Hepatocyte (in vitro differentiated cells): Measurements from ENCODE around the gene CREBBP.

Source experiments
- CTCF ChIP-seq: fragments of 200-600 bp; sonication (generic); IDR thresholded peaks from 2 replicates; pipeline ENCODE4 v1.5.1; 2016; ENCODE audit warnings: antibody characterized with exemption, mild to moderate bottlenecking; ENCODE audit not compliant: poor library complexity
- EZH2 ChIP-seq: fragments of 200-600 bp; sonication (generic); IDR thresholded peaks from 2 replicates; pipeline ENCODE4 v1.6.1; 2016; ENCODE audit warnings: antibody characterized with exemption, mild to moderate bottlenecking, borderline replicate concordance
- EZH2phosphoT487 ChIP-seq: fragments of 200-600 bp; sonication (generic); IDR thresholded peaks from one replicate; pipeline ENCODE4 v1.6.1; 2018; ENCODE audit warnings: antibody characterized with exemption, mild to moderate bottlenecking, low read depth, moderate library complexity; ENCODE audit not compliant: unreplicated experiment, severe bottlenecking

- TF ChIP-seq CTCF = no peak
- TF ChIP-seq EZH2phosphoT487 = no peak
- no peak for TF ChIP-seq EZH2
Measured at GRCh38 chr16:3713587-3714242, 166.8 kb downstream of the CREBBP start.
